NCI-H2196 treated with DMSO at 0.1 percent for 48 hours (cell line): ENCODE measurements around the gene FRYL.
"Not testable (repeated sequence)": the region's sequence is repeated elsewhere in the genome, so short reads cannot be mapped to it uniquely, and the experiment has no call there.

Source experiments
- DNase-seq: peaks from one replicate; lab custom pipeline; 2025; ENCODE audit not compliant: unreplicated experiment; lab: John Stamatoyannopoulos, UW

Gene FRYL

GRCh38 chr4:48704091-48704802, 75.8 kb downstream of the FRYL start:
- DNase-seq: no peak

DNA sequence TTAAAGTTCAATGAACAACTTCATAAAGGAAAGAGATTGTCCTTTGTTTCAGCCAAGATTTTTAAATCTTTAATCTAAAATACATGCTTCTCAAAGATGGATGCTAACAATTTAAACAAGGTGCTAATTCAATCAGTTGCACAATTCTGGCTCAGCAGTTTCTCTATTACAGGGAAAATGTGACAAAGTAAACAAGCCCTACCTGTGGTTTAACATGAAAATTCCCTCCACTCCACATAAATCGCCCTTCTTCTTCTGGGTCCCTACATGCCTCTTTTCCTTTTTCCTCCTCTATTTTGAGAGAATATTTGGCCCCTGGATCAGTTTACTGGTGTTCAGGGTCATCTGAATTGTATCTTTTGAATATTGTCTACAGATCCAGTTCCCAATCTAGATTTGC, 80.6 kb downstream of the FRYL start:
- DNase-seq: no peak

DNA sequence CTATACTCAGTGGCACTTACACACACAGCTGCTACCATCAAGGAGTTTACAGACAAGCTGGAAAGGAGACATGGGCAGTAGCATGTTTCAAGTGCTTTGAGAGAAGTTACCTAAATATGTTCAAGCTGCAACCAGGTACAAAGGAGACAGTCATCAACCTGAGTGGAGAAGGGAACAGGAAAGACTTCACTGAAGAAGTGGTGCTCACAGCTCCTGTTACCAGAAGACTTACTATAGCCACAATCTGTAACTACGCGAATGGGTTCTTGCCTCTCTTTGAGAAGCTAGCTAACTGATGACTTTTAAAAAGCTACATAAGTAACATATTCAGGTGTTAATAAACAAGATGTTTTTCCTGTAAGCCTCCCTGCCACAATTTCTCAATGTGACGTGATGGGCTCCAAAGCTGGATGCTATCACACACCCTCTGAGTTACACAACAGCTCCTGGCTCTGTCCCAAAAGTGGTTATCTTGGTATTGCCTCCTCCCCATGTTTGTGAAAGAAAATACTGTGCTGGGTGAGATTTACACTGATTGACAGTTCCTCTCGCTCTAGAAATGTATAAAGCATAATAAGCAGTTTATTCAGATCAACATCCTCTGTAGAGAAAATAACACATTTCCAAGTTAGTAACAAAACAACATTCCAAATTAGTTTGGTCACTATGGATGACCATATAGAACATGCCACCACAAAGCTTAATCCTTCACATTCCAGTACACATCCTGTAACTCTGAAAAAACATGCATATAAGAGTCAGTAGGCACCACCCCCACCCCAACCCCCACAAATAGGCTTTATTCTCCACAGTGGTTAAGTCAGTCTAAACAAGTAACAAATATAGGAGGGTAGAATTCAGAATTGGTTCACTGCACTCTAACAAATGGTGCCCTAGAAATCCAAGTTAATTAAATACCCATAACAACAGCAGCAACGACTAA, 81.8 kb downstream of the FRYL start:
- no peak for DNase-seq

DNA sequence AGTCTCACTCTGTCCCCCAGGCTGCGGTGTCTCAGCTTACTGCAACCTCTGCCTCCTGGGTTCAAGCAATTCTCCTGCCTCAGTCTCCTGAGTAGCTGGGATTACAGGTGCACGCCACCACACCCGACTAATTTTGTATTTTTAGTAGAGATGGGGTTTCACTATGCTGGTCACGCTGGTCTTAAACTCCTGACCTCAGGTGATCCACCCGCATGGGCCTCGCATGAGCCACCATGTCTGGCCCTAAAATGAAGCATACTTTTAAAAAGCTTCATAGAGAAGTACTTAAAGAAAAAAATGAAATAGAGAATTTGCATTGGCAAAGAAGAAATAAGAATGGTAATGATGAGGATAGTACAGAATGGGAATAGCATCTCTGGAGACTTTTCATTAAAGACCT, 82.6 kb downstream of the FRYL start:
- DNase-seq: not testable (repeated sequence)

DNA sequence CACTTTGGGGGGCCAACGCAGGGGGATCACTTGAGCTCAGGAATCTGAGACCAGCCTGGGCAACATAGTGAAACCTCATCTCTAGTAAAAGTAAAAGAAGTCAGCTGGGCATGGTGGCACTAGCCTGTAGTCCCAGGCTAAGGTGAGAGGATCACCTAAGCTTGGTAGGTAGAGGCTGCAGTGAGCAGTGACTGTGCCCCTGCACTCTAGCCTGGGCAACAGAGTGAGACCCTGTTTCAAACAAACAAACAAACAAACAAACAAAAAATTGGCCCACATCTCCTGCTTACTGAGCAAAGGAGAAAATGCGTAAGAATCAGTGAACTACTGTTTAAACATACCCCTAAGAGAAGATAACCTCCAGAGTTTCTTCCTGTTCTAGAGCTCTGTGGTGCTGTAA, 85.3 kb downstream of the FRYL start:
- DNase-seq: no peak

DNA sequence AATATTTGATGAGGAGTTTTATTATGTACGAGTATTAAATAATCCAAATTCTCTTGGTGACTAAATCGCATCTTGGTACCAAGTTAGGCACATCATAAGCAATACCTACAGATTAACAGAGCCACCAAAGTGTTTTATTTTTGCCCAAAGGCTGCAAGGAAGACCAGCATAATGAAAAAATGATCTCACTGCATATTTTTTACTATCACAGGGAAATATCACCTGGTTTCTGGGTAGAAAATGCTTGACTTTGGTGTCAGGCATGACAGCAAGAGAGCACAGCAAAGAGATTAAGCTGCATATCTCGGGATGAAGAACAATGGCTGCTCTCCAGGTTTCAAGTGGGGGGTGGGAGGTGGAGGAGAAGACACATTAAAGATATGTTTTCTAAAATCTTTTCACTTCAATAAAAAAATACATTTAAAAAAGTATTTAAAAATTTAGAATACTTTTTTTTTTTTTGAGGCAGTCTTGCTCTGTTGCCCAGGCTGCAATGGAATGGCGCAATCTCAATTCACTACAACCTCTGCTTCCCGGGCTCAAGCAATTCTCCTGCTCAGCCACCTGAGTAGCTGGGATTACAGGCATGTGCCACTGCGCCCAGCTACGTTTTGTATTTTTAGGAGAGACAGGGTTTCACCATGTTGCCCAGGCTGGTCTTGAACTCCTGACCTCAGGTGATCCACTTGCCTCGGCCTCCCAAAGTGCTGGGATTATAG, 86.1 kb downstream of the FRYL start:
- DNase-seq: no peak

DNA sequence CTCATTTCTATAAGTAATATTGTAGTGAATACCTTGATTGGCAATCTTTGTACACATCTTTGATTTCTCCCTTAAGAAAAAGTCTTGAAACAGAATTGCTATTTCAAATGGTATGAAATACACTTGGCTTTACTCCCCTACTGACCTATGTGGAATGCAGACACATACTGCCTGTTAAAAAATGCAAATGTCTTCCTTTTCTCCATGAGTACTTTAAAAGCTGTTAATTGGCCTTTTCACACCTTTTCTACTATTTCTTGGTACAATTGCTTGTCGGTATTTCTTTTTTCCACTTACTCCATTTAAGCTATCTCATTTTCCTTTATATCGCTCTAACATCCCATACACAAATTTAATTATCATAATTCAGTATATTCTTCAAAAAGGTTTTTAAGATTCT, 87.2 kb downstream of the FRYL start:
- no peak for DNase-seq

DNA sequence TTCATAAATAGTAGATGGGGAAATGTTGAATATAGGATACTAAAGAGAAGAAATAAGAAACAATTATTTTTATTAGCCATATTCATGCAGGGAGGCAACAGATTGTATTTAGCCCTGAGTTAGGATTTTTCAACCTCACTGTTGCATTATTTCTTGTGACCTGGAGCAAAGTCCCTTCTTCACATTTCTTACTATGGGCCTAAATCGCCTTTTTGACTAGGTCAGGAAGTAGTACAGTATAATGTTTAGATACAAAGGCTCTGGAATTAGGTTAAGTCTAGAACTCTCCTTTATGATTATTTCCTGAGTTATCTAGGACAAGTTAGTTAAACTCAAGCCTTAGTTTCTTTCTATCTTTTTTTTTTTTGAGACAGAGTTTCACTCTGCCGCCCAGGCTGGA, 88.0 kb downstream of the FRYL start:
- no peak for DNase-seq

- DNase-seq: no peak
These were observed 91.1 kb downstream of the FRYL start for GRCh38 chr4:48688953-48689352.

GRCh38 chr4:48687313-48688051, 92.6 kb downstream of the FRYL start:
- no peak for DNase-seq

- no peak for DNase-seq
These were observed 93.7 kb downstream of the FRYL start for GRCh38 chr4:48686369-48686768.

GRCh38 chr4:48683784-48684666, 96.1 kb downstream of the FRYL start:
- DNase-seq: no peak

DNA sequence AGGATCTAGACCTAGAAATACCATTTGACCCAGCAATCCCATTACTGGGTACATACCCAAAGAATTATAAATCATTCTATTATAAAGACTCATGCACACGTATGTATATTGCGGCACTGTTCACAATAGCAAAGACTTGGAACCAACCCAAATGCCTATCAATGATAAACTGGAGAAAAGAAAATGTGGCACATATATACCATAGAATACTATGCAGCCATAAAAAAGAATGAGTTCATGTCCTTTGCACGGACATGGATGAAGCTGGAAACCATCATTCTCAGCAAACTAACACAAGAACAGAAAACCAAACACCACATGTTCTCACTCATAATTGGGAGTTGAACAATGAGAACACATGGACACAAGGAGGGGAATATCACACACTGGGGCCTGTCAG, 97.2 kb downstream of the FRYL start:
- DNase-seq: not testable (repeated sequence)

DNA sequence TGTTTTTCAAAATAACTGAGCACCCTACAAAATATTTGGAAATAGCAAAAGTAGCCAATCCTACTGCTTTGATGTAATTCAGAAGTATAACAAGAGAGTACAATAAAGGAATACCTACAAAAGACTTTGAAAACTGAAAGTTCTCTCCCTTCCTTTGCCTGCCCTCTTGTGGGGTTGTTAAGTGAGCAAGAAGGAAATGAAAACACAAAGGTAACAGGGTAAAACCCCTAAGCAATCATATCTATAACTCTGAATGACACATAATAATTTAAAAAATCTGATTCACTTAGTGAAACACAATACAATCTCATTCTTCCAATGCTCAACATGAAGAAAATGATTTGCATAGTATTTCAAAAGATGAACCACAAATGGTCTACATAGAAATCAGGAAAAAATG, 98.2 kb downstream of the FRYL start:
- no peak for DNase-seq

DNA sequence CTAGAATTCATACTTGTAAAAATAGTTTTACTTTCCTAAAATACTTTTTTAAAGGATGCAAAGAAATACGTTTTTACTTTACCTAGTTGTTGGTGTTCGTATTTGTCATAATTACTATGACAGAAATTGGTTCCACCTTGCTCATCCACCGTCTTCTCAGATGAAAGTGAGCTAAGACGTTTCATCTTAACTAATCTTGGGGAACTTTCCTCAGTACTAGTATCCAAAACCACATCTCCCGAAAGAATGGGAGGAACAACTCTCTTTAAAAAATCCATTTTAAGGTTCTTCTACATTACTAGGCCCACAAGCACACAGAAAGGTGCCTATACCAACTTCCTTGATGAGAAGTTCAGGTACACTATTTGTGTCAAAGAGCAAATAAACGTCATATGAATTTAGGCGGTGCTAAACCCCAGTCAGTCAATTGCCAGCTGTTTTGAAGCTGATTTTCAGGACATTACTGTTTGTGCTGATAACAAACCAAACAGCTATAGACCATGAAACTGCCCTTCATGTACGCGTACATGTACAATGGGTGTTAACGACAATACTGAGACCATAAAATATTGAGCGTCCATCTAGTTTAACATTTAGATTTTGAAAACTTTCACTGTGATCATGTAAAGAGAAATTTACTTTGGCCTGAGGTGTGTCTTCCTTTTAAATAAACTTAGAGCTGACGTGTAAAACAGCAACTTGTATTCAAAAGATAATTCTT, 99.1 kb downstream of the FRYL start:
- DNase-seq: no peak

DNA sequence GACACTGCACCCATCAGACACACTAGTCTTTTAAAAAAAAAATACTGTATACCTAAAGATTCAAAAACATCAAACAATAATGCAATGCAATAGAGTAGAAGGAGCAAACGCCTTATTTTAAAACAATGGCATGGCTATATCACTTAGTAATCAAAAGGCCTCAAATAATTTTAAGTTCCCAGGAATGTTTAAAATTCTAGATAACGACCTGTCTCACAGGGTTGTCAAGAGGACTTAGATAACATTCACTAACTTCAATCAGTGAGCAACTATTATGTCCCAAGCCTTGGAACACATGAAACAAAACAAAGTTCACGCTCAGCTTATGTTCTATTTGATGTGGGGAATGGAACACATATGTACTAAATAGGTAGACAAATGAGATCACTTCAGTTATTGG, 106.5 kb downstream of the FRYL start:
- DNase-seq: no peak

DNA sequence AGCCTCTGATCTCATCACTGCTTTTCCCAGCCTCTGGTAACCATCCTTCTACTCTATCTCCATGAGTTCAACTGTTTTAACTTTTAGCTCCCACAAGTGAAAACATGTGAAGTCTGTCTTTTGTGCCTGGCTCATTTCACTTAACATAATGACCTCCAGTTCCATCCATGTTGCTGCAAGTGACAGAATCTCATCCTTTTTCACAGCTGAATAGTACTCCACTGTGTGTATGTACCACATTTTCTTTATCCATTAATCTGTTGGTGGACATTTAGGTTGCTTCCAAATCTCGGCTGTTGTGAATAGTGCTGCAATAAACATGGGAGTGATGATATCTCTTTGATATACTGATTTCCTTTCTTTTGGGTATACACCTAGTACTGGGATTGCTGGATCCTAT, 109.5 kb downstream of the FRYL start:
- no peak for DNase-seq

GRCh38 chr4:48669086-48669485, 111.0 kb downstream of the FRYL start:
- DNase-seq: no peak

DNA sequence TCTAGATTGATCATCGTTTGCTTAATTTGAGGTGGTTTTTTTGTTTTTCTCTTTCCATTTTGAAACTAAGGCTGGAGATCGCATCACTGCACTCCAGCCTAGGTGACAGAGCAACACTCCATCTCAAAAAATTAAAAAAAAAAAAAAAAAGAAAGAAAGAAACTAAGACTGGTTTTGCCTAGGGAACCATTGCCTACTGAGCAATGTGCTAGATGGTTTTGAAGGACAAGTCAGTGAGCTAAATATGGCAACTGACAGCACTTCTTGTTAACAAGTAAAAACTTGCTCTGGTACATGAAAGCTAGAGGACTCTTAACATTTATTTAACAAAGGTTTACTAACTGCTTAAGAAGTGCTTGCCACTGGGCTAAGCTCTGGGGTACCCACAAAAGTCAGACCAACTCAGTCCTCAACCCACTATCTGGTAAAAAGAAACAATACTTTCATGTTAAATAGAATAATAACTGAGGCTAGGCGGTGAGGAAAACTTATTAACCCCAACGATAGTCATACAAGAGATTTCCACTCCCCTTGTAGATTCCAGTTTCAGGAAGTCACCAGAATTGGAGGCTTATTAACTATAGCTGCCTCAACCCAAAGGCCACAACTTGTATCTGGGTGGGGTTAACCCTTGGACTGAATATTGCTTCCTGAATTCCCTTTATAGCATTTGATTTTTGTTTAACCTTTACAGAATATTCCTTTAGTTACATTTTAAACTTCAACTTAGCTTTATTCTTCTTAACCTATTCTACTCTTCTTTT, 111.6 kb downstream of the FRYL start:
- DNase-seq: no peak
